GM19452 (cell line): ENCODE results near the gene RBKS.
"Not testable (repeated sequence)": the region's sequence is repeated elsewhere in the genome, so short reads cannot be mapped to it uniquely, and the experiment has no call there.

Experiments used
- ATAC-seq: cut with Tn5 transposase; IDR thresholded peaks from one replicate; pipeline ENCODE4 v1.9.1; 2021; ENCODE audit not compliant: unreplicated experiment

RBKS gene

GRCh38 chr2:27771202-27771547 is 119.0 kb downstream of the RBKS start:
- ATAC-seq: peak; percentile 28

GRCh38 chr2:27766287-27766661 is 123.9 kb downstream of the RBKS start:
- no peak for ATAC-seq

- no peak for ATAC-seq
Observed at GRCh38 chr2:27765621-27766286, 124.4 kb downstream of the RBKS start.

GRCh38 chr2:27764526-27764925 is 125.7 kb downstream of the RBKS start:
- ATAC-seq: not testable (repeated sequence)

GRCh38 chr2:27763907-27764267 is 126.3 kb downstream of the RBKS start:
- ATAC-seq: no peak

- no peak for ATAC-seq
Observed at GRCh38 chr2:27762951-27763906, 127.0 kb downstream of the RBKS start.

- ATAC-seq: no peak
Observed at GRCh38 chr2:27756544-27757498, 133.4 kb downstream of the RBKS start.

GRCh38 chr2:27756091-27756490 is 134.1 kb downstream of the RBKS start:
- no peak for ATAC-seq

- ATAC-seq: no peak
Observed at GRCh38 chr2:27754831-27755230, 135.4 kb downstream of the RBKS start.

GRCh38 chr2:27754138-27754588 is 136.0 kb downstream of the RBKS start:
- ATAC-seq: no peak

GRCh38 chr2:27752551-27753237 is 137.5 kb downstream of the RBKS start:
- ATAC-seq: no peak

GRCh38 chr2:27751377-27751776 is 138.8 kb downstream of the RBKS start:
- ATAC-seq: no peak

GRCh38 chr2:27748803-27749554 is 141.2 kb downstream of the RBKS start:
- not testable (repeated sequence) for ATAC-seq

GRCh38 chr2:27747827-27748352 is 142.3 kb downstream of the RBKS start:
- ATAC-seq: no peak

- ATAC-seq: no peak
Observed at GRCh38 chr2:27746325-27746724, 143.9 kb downstream of the RBKS start.

- not testable (repeated sequence) for ATAC-seq
Observed at GRCh38 chr2:27745494-27745893, 144.7 kb downstream of the RBKS start.

GRCh38 chr2:27742571-27742970 is 147.6 kb downstream of the RBKS start:
- no peak for ATAC-seq

- ATAC-seq: no peak
Observed at GRCh38 chr2:27741673-27742072, 148.5 kb downstream of the RBKS start.

- no peak for ATAC-seq
Observed at GRCh38 chr2:27739058-27739373, 151.2 kb downstream of the RBKS start.
